Measurements from ENCODE around the gene LRRC75A. TPM values are rescaled to one million over a fixed set of nuclear protein-coding genes. Genes with fewer than 3 reads are reported as not detected.

Gene LRRC75A
- total and polyA plus RNA-seq, 2 experiments from 2014 or later = 9.0 to 23.1 TPM

- TF ChIP-seq CTCF (IDR thresholded peaks at IDR 0.05; ENCODE audit: low read depth, low read length) = peak; percentile 90
- no peaks in the 10 kb centered on the region for H3K27me3 ChIP-seq
- H3K27ac ChIP-seq = no peak overlapping the region
- H3K9me3 ChIP-seq (ENCODE audit: low read depth) = no peaks in the 10 kb centered on the region
- DNase-seq (ENCODE audit: low read depth in 1 of 2, low spot score in 1 of 2) = peak; percentile 87 to 94
- no peak overlapping the region for H3K4me3 ChIP-seq
- H3K36me3 ChIP-seq = no peaks in the 10 kb centered on the region
- peaks cover 11% of the 10 kb centered on the region for H3K4me1 ChIP-seq (ENCODE audit: low read depth)
Measured at GRCh38 chr17:16521070-16521727, 29.2 kb upstream of the LRRC75A start.

GRCh38 chr17:16519021-16519420 lies 27.0 kb upstream of the LRRC75A start:
- DNase-seq (ENCODE audit: low read depth in 1 of 2, low spot score in 1 of 2) = no peak
- no peak for TF ChIP-seq CTCF (IDR thresholded peaks at IDR 0.05; ENCODE audit: low read depth, low read length)
- Histone ChIP-seq H3K27me3 (no peaks in the 10 kb centered on the region), H3K4me1 (ENCODE audit: low read depth) (peaks cover 12% of the 10 kb centered on the region), H3K36me3 (no peaks in the 10 kb centered on the region), H3K4me3 (no peak overlapping the region), H3K27ac (no peak overlapping the region), H3K9me3 (ENCODE audit: low read depth) (no peaks in the 10 kb centered on the region)

- TF ChIP-seq CTCF (IDR thresholded peaks at IDR 0.05; ENCODE audit: low read depth, low read length) = no peak
- no peaks in the 10 kb centered on the region for H3K27me3 ChIP-seq
- no peak overlapping the region for H3K4me3 ChIP-seq
- H3K27ac ChIP-seq = peak overlapping the region; percentile 77
- H3K4me1 ChIP-seq (ENCODE audit: low read depth) = peaks cover 12% of the 10 kb centered on the region
- H3K9me3 ChIP-seq (ENCODE audit: low read depth) = no peaks in the 10 kb centered on the region
- no peaks in the 10 kb centered on the region for H3K36me3 ChIP-seq
- DNase-seq (ENCODE audit: low read depth in 1 of 2, low spot score in 1 of 2) = no peak
Measured at GRCh38 chr17:16517477-16517876, 25.5 kb upstream of the LRRC75A start.

GRCh38 chr17:16516594-16517051 lies 24.6 kb upstream of the LRRC75A start:
- Histone ChIP-seq H3K36me3 (no peaks in the 10 kb centered on the region), H3K27me3 (no peaks in the 10 kb centered on the region), H3K27ac (peak overlapping the region; percentile 77), H3K4me3 (no peak overlapping the region), H3K4me1 (ENCODE audit: low read depth) (peaks cover 12% of the 10 kb centered on the region), H3K9me3 (ENCODE audit: low read depth) (no peaks in the 10 kb centered on the region)
- TF ChIP-seq CTCF (IDR thresholded peaks at IDR 0.05; ENCODE audit: low read depth, low read length) = no peak
- DNase-seq (ENCODE audit: low read depth in 1 of 2, low spot score in 1 of 2) = peak; percentile 64 to 74

- H3K4me3 ChIP-seq = no peak overlapping the region
- H3K27ac ChIP-seq = peak overlapping the region; percentile 77
- H3K4me1 ChIP-seq (ENCODE audit: low read depth) = peaks cover 12% of the 10 kb centered on the region
- no peak for TF ChIP-seq CTCF (IDR thresholded peaks at IDR 0.05; ENCODE audit: low read depth, low read length)
- H3K36me3 ChIP-seq = no peaks in the 10 kb centered on the region
- no peaks in the 10 kb centered on the region for H3K9me3 ChIP-seq (ENCODE audit: low read depth)
- no peak for DNase-seq (ENCODE audit: low read depth in 1 of 2, low spot score in 1 of 2)
- no peaks in the 10 kb centered on the region for H3K27me3 ChIP-seq
Measured at GRCh38 chr17:16515933-16516332, 23.9 kb upstream of the LRRC75A start.

Measured in cardiac muscle cell (in vitro differentiated cells and primary cell).